GM21723 (cell line): Measurements from ENCODE around the gene FUT2.
"Not testable (repeated sequence)": the region's sequence is repeated elsewhere in the genome, so short reads cannot be mapped to it uniquely, and the experiment has no call there.

Experiments used
- ATAC-seq: cut with Tn5 transposase; IDR thresholded peaks from one replicate; pipeline ENCODE4 v1.9.1; 2021; ENCODE audit warnings: mild to moderate bottlenecking, moderate library complexity; ENCODE audit not compliant: unreplicated experiment

Gene FUT2

GRCh38 chr19:48695743-48696352 is at the start of gene FUT2:
TSS of gene FUT2 (plus strand) at chr19:48695971. CDS start at chr19:48702957, 6,986 bp downstream.
- ATAC-seq = no peak

- peak; percentile 67 for ATAC-seq
Measured at GRCh38 chr19:48646001-48646721, 49.6 kb upstream of the FUT2 start, which contains the start of gene CA11. TSS of gene CA11 (minus strand) at chr19:48646187. CDS start at chr19:48645632, 555 bp downstream.

- ATAC-seq = no peak
Measured at GRCh38 chr19:48646722-48647216, 49.0 kb upstream of the FUT2 start.

- no peak for ATAC-seq
Measured at GRCh38 chr19:48648134-48648533, 47.6 kb upstream of the FUT2 start.

- no peak for ATAC-seq
Measured at GRCh38 chr19:48650974-48651682, 44.6 kb upstream of the FUT2 start.

GRCh38 chr19:48651683-48652048 is 44.1 kb upstream of the FUT2 start:
- no peak for ATAC-seq

- ATAC-seq = no peak
Measured at GRCh38 chr19:48654299-48655059, 41.3 kb upstream of the FUT2 start.

- ATAC-seq = no peak
Measured at GRCh38 chr19:48656840-48657474, 38.8 kb upstream of the FUT2 start.

GRCh38 chr19:48657828-48658227 is 37.9 kb upstream of the FUT2 start:
- not testable (repeated sequence) for ATAC-seq

- ATAC-seq = no peak
Measured at GRCh38 chr19:48658483-48658882, 37.3 kb upstream of the FUT2 start.

GRCh38 chr19:48659768-48660167 is 36.0 kb upstream of the FUT2 start:
- no peak for ATAC-seq

- peak; percentile 81 for ATAC-seq
Measured at GRCh38 chr19:48660852-48661710, 34.7 kb upstream of the FUT2 start.

GRCh38 chr19:48661711-48662090 is 34.1 kb upstream of the FUT2 start:
- no peak for ATAC-seq

- no peak for ATAC-seq
Measured at GRCh38 chr19:48663667-48664066, 32.1 kb upstream of the FUT2 start.

- no peak for ATAC-seq
Measured at GRCh38 chr19:48664476-48664875, 31.3 kb upstream of the FUT2 start.

GRCh38 chr19:48665786-48666185 is 30.0 kb upstream of the FUT2 start:
- ATAC-seq = no peak

GRCh38 chr19:48668332-48668731 is 27.4 kb upstream of the FUT2 start:
- no peak for ATAC-seq

- ATAC-seq = no peak
Measured at GRCh38 chr19:48668761-48669160, 27.0 kb upstream of the FUT2 start.

- ATAC-seq = no peak
Measured at GRCh38 chr19:48669903-48670668, 25.7 kb upstream of the FUT2 start.
